Naive thymus-derived CD8-positive, alpha-beta T cell (primary cell): ENCODE measurements around the gene SYNGAP1. TPM values are rescaled to one million over a fixed set of nuclear protein-coding genes. Genes with fewer than 3 reads are reported as not detected.

ENCODE experiments used
- ATAC-seq, 2 donors: fragments of 150-1000 bp; cut with Tn5 transposase in 1 of 2; sonication (Bioruptor Pico), chemical (Tn5 transposase) in 1 of 2; 1 replicate in 1 of 2; 2 replicates in 1 of 2; pipeline ENCODE4 v1.10.0; 2021; ENCODE audit warnings: mild to moderate bottlenecking in 2 of 2, moderate library complexity in 2 of 2
- POLR2A ChIA-PET: fragments of 350-600 bp; sonication (Branson Sonifier 250); formaldehyde crosslinking; loops from one replicate; lab custom pipeline; 2021; ENCODE audit warnings: antibody characterized with exemption; lab: Charles Lee
- DNase-seq, 10 donors: peaks; one replicate each; pipeline versions ENCODE4 v3.0.0 to v3.0.0-alpha.2; 2020 to 2022
- H3K27ac Mint-ChIP-seq, 10 donors: one replicate each; pipeline ENCODE4 v1.8.0; 2020 to 2022; ENCODE audit warnings: mild to moderate bottlenecking in 10 of 10, mixed read lengths in 10 of 10, moderate library complexity in 4 of 10, inconsistent platforms in 1 of 10
- H3K27me3 Mint-ChIP-seq, 5 donors: one replicate each; pipeline ENCODE4 v1.8.0; 2021 to 2022; ENCODE audit warnings: mixed read lengths in 5 of 5
- H3K36me3 Mint-ChIP-seq, 3 donors: one replicate each; pipeline ENCODE4 v1.8.0; 2020 to 2022; ENCODE audit warnings: mixed read lengths in 3 of 3, mild to moderate bottlenecking in 2 of 3, inconsistent platforms in 1 of 3
- H3K4me1 Mint-ChIP-seq, 4 donors: one replicate each; pipeline ENCODE4 v1.8.0; 2021 to 2022; ENCODE audit warnings: mixed read lengths in 4 of 4
- H3K4me3 Mint-ChIP-seq, 10 donors: one replicate each; pipeline ENCODE4 v1.8.0; 2020 to 2022; ENCODE audit warnings: mild to moderate bottlenecking in 10 of 10, mixed read lengths in 10 of 10, moderate library complexity in 6 of 10, inconsistent platforms in 1 of 10
- H3K9me3 Mint-ChIP-seq, 9 donors: one replicate each; pipeline ENCODE4 v1.8.0; 2020 to 2022; ENCODE audit warnings: mixed read lengths in 9 of 9, mild to moderate bottlenecking in 3 of 9, inconsistent platforms in 1 of 9, moderate library complexity in 1 of 9
- polyA plus RNA-seq, 3 donors: library from polyadenylated mRNA; unstranded; fragments of 300-500 nt; fragmentation: Illumina TruSeq; gene quantifications; one replicate each; pipeline ENCODE4 v1.2.3, GENCODE V29; 2021
- total RNA-seq, 8 experiments: library from RNA in 2 of 8; stranded (reverse) in 2 of 8; gene quantifications; one replicate each; pipeline ENCODE4 v1.2.3 and lab custom pipeline; 2021 to 2026

The SYNGAP1 gene
- total and polyA plus RNA-seq, 5 experiments from 2014 or later: 0.38 to 66.6 (median 1.9) TPM

DNA sequence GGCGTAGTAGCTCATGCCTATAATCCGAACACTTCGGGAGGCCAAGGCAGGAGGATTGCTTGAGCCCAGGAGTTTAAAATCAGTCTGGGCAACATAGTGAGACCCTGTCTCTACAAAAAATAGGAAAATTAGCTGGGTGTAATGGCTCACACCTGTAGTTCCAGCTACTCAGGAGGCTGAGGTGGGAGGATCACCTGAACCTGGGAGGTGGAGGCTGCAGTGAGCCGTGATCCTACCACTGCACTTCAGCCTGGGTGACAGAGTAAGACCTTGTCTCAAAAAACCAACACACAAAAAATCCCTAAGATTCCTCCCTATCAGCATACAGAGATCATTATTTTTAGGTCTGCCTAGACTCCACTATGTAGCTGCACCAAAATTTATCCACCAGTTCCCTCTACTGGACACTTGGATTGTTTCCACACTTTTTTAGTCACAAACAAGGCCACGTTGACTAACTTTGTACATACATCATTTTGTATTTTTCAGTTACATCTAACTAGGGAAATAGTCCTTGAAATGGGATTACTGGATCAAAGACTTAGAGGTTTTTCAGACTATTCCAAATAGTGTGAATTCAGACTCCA is 12.6 kb upstream of the SYNGAP1 start:
- peaks cover 8 to 24% (median 17%) of the 10 kb centered on the region in 4 donors for H3K4me1 Mint-ChIP-seq
- H3K27me3 Mint-ChIP-seq: no peaks in the 10 kb centered on the region
- peak overlapping the region in 1 of 10 donors; percentile 11 for H3K27ac Mint-ChIP-seq
- DNase-seq (peak in 1 of 10 donors; percentile 3), ATAC-seq (no peak)
- H3K9me3 Mint-ChIP-seq: no peaks in the 10 kb centered on the region
- no peak overlapping the region for H3K4me3 Mint-ChIP-seq
- POLR2A ChIA-PET: interaction anchor here (1.1 kb wide), 1 partner anchor 135 kb away, joined by 3 read pairs; the partner anchor contains the start of genes RPS18 and VPS52
- H3K36me3 Mint-ChIP-seq: peaks cover 0 to 4% (median 2%) of the 10 kb centered on the region in 3 donors

DNA sequence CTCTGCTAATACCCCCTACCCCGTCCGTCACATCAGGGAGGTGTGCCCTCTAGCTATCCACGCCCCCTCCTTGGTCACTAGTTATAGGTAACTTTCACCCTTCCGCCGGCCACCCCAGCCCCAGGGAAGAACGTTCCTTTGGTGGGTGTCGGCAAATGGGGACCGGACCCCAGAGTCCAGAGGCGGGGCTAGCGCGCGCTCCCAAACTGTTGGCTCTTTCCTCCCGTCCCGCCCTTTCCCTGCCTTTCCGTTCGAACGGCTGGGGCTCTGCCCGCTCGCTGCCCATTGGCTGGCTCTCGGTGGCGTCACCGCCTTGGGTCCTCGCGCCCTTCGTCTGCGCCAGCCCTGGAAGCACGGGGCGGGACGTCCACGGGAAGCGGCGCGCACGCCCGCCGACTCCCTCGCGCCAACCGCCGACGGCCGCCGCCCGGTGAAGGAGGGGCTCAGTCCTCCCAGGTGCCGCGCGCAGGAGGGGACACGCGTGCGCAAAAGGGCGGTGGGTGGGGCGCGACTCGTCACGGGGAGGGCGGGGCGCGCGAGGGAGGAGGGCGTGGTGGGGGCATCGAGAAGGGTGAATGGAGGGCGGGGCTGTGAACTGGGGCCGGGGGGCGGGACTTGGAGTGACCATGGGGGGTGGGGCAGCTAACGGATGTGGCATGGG is 9.7 kb upstream of the SYNGAP1 start:
- Mint-ChIP-seq H3K27me3 (no peaks in the 10 kb centered on the region), H3K4me1 (peaks cover 20 to 53% (median 44%) of the 10 kb centered on the region in 4 donors), H3K27ac (peak overlapping the region; percentile 63 to 99 (median 98)), H3K9me3 (no peaks in the 10 kb centered on the region), H3K36me3 (peaks cover 0 to 34% (median 10%) of the 10 kb centered on the region in 3 donors), H3K4me3 (peak overlapping the region; percentile 74 to 96 (median 90))
- POLR2A ChIA-PET: interaction anchor here (0.6 to 5.2 kb wide), 12 partner anchors 9 to 569 kb away, joined by 3 to 49 read pairs (median 10); partner anchors contain the start of genes B3GALT4, CUTA, RPS18 and SYNGAP1
- peak; percentile 94 to 99 (median 96) for DNase-seq
- ATAC-seq: peak; percentile 72 to 83

DNA sequence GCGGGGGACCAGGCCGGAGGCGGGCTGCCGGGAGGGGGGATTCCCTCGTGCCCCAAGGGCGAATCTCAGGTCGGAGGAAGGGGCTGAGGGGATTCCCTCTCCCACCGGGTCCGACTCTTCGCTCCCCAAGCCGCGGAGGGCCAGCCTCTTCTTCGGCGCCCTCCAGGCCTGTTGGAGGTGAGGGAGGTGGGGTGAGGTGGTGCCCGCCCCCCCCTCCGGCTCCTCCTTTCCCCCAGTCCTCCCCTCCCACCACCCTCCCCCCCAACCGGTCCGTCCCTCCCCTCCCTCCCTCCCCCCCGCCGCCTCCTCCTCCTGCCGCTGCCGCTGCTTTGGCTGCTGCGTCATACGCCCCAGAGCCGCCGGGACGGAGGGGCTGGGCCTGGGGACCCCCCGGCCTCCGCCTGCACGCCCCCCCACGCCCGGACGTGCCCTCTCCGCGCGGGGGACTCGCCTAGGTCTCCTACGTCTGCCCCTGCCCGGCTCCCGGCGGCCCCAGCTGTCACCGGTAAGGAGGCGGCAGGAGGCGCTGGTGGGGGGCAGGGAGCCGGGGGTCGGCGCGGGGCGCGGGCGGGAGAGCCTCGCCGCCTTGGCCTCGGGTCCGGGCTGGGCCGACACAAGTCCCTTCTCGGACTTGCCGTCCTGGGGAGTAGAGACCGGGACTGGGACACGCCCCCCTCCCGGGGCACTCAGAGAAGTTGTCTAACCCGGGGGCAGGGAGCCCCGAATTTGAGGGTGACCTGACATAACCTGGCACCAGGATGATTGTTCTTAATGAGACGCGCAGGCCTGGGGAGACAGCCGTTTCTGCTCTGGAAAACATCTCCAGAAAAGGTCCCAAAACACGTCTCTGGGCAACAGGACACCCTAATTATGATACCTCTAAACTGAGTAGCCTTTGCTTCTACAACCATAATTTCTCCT is 8.9 kb upstream of the SYNGAP1 start, which contains the start of gene PHF1:
Gene PHF1 (plus strand): TSS at position 304 of the 921 bp plus-strand sequence. CDS start 1,250 bp downstream, outside the sequence.
- Mint-ChIP-seq H3K4me1 (peaks cover 26 to 61% (median 50%) of the 10 kb centered on the region in 4 donors), H3K27ac (peak within 1 kb of the TSS; percentile 80 to 99 (median 98)), H3K4me3 (peak within 1 kb of the TSS; percentile 84 to 96 (median 90)), H3K9me3 (no peaks in the 10 kb centered on the region), H3K27me3 (no peaks in the 10 kb centered on the region), H3K36me3 (peaks cover 0 to 41% (median 10%) of the 10 kb centered on the region in 3 donors)
- DNase-seq: peak in 6 of 10 donors; percentile 69 to 91 (median 86)
- POLR2A ChIA-PET: interaction anchor here (0.6 to 5.2 kb wide), 17 partner anchors 8 to 725 kb away, joined by 3 to 49 read pairs (median 5); partner anchors contain the start of genes B3GALT4, CUTA, RPS18 and SYNGAP1
- ATAC-seq: peak; percentile 62 to 66

DNA sequence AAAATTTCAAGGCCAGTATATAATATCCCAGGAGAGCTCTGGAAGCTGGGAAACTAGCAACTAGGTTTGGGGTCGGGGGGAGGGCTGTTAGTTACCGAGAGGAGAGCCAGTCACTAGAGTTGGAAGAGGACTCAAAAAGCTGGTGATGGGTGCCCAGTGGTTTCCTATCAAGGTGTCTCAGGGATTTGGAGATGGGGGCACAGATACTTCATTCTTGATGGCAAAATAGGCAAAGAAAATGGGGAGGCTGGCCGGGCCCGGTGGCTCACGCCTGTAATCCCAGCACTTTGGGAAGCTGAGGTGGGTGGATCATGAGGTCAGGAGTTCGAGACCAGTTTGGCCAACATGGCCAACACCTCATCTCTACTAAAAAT is 8.2 kb upstream of the SYNGAP1 start:
- ATAC-seq (no peak), DNase-seq (peak in 1 of 10 donors; percentile 52)
- H3K36me3 Mint-ChIP-seq: peaks cover 0 to 46% (median 10%) of the 10 kb centered on the region in 3 donors
- no peaks in the 10 kb centered on the region for H3K27me3 Mint-ChIP-seq
- no peaks in the 10 kb centered on the region for H3K9me3 Mint-ChIP-seq
- POLR2A ChIA-PET: interaction anchor here (0.6 to 5.2 kb wide), 14 partner anchors 11 to 724 kb away, joined by 3 to 49 read pairs (median 6); partner anchors contain the start of genes B3GALT4, RPS18, VPS52 and ZBTB22
- peak overlapping the region; percentile 84 to 96 (median 90) for H3K4me3 Mint-ChIP-seq
- H3K4me1 Mint-ChIP-seq: peaks cover 31 to 68% (median 56%) of the 10 kb centered on the region in 4 donors
- peak overlapping the region; percentile 80 to 98 (median 95) for H3K27ac Mint-ChIP-seq

DNA sequence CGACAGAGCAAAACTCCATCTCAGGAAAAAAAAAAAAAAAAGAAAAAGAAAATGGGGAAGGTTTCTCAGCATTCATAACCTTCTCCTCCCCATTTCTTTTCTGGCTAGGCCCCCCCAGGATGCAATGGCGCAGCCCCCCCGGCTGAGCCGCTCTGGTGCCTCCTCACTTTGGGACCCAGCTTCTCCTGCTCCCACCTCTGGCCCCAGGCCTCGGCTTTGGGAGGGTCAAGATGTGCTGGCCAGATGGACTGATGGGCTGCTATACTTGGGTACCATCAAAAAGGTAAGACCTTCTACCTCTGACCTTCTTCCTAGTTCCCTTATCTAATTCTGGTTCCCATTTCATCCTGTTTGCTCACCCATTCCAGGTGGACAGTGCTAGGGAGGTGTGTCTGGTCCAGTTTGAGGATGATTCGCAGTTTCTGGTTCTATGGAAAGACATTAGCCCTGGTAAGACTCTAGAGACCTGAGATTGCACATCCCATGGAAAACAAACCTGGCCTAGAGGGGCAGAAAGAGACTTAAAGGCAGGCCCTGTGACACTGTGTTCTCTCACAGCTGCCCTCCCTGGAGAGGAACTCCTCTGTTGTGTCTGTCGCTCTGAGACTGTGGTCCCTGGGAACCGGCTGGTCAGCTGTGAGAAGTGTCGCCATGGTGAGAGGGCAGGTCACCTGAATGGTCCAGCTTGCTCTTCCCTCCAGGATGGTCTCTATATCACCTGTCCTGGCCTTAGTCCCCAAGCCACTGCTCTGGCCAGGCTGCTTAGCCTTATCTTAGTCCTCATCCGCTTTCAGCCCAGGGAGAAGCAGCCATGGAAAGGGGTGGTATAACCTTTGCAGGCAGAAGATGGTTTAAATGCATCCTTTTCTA is 7.5 kb upstream of the SYNGAP1 start:
- peak in 1 of 10 donors; percentile 44 for DNase-seq
- H3K36me3 Mint-ChIP-seq: peaks cover 0 to 48% (median 10%) of the 10 kb centered on the region in 3 donors
- ATAC-seq: no peak
- peak overlapping the region; percentile 85 to 98 (median 94) for H3K27ac Mint-ChIP-seq
- POLR2A ChIA-PET: interaction anchor here (0.6 to 5.2 kb wide), 10 partner anchors 13 to 441 kb away, joined by 3 to 49 read pairs (median 8); partner anchors contain the start of genes B3GALT4, RPS18, VPS52 and ZBTB22
- peak overlapping the region; percentile 84 to 96 (median 90) for H3K4me3 Mint-ChIP-seq
- H3K4me1 Mint-ChIP-seq: peaks cover 33 to 75% (median 63%) of the 10 kb centered on the region in 4 donors
- H3K9me3 Mint-ChIP-seq: no peaks in the 10 kb centered on the region
- H3K27me3 Mint-ChIP-seq: no peaks in the 10 kb centered on the region

DNA sequence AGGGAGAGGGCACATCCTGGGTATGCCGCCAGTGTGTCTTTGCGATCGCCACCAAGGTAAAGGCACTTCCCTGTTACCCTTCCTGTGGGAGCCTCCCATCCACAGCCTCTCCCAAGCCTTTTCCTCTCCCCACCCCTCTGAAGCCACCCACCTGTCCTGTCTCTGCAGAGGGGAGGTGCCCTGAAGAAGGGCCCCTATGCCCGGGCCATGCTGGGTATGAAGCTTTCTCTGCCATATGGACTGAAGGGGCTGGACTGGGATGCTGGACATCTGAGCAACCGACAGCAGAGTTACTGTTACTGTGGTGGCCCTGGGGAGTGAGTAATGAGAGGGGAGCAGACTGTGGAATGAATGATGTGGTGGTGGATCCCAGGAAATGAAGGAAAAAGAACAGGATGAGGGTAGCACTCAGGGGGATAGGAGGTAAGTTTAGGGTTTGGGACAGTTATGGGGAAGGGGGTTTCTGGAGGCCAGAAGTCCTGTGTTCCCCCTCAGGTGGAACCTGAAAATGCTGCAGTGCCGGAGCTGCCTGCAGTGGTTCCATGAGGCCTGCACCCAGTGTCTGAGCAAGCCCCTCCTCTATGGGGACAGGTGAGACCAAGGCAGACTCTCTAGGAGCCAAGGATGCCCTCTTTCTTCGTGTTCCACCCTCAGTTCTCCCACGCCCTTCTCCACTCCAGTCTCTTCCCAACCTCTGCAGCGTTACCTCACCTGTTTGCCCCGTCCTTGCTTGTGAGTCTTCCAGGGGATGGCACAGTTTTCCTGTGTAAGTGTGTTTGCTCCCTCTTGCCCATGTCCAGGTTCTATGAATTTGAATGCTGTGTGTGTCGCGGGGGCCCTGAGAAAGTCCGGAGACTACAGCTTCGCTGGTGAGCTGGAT is 6.4 kb upstream of the SYNGAP1 start:
- POLR2A ChIA-PET: interaction anchor here (0.6 to 5.2 kb wide), 5 partner anchors 12 to 157 kb away, joined by 3 to 49 read pairs (median 4); no protein-coding TSS in a partner anchor
- Mint-ChIP-seq H3K36me3 (peaks cover 0 to 48% (median 10%) of the 10 kb centered on the region in 3 donors), H3K4me3 (peak overlapping the region; percentile 44 to 91 (median 88))

DNA sequence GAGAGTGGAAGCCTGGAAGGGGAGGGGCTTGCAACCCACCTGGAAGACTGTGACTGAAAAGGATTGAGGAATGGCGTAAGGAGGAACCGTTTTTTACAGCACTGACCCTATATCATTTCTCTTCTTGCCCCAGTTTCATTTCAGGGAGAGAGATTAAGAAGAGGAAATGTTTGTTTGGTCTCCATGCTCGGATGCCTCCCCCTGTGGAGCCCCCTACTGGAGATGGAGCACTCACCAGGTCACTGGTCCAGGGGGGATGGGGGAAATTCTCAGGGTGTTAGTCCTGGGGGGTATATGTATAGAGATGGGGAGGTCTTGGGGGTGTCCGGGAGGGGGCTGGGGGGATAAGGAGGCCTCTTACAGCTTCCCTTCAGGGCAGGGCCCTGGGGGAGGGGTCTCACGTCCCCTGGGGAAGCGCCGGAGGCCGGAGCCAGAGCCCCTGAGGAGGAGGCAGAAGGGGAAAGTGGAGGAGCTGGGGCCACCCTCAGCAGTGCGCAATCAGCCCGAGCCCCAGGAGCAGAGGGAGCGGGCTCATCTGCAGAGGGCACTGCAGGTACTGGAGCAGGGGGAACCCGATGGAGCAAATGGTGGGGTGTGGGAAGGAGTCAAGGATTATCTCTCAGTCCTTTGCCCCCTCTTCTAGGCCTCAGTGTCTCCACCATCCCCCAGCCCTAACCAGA is 5.1 kb upstream of the SYNGAP1 start:
- peak overlapping the region in 9 of 10 donors; percentile 37 to 99 (median 89) for H3K27ac Mint-ChIP-seq
- ATAC-seq (no peak), DNase-seq (peak in 1 of 10 donors; percentile 63)
- POLR2A ChIA-PET: interaction anchor here (0.6 to 1.8 kb wide), 3 partner anchors 12 to 156 kb away, joined by 3 to 5 read pairs (median 3); no protein-coding TSS in a partner anchor
- H3K4me1 Mint-ChIP-seq: peaks cover 43 to 90% (median 76%) of the 10 kb centered on the region in 4 donors
- H3K27me3 Mint-ChIP-seq: no peaks in the 10 kb centered on the region
- H3K9me3 Mint-ChIP-seq: no peaks in the 10 kb centered on the region
- peak overlapping the region in 6 of 10 donors; percentile 15 to 91 (median 44) for H3K4me3 Mint-ChIP-seq
- H3K36me3 Mint-ChIP-seq: peaks cover 0 to 48% (median 10%) of the 10 kb centered on the region in 3 donors

More for the DNA sequence above, 6.4 kb upstream of the SYNGAP1 start:
- DNase-seq (peak in 1 of 10 donors; percentile 58), ATAC-seq (no peak)
- Mint-ChIP-seq H3K4me1 (peaks cover 37 to 85% (median 70%) of the 10 kb centered on the region in 4 donors), H3K9me3 (no peaks in the 10 kb centered on the region), H3K27me3 (no peaks in the 10 kb centered on the region), H3K27ac (peak overlapping the region; percentile 82 to 99 (median 92))

DNA sequence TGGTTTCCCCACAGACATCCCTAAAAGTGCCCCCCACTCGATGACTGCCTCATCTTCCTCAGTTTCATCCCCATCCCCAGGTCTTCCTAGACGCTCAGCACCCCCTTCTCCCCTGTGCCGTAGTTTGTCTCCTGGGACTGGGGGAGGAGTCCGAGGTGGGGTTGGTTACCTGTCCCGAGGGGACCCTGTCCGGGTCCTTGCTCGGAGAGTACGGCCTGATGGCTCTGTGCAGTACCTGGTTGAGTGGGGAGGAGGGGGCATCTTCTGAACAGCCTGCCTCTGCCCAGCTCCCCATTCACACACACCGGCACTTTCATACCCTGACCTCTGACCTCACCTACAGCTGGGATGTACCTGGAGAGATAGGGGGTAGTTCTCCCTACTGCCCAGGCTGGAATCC is 4.0 kb upstream of the SYNGAP1 start:
- H3K27me3 Mint-ChIP-seq: no peaks in the 10 kb centered on the region
- peak overlapping the region; percentile 47 to 100 (median 88) for H3K27ac Mint-ChIP-seq
- POLR2A ChIA-PET: interaction anchor here (0.7 to 3.7 kb wide), 4 partner anchors 10 to 164 kb away, joined by 3 to 20 read pairs (median 10); partner anchors contain the start of gene BAK1
- DNase-seq (no peak), ATAC-seq (no peak)
- peak overlapping the region in 9 of 10 donors; percentile 37 to 91 (median 74) for H3K4me3 Mint-ChIP-seq
- H3K36me3 Mint-ChIP-seq: peaks cover 0 to 48% (median 10%) of the 10 kb centered on the region in 3 donors
- no peaks in the 10 kb centered on the region for H3K9me3 Mint-ChIP-seq
- peaks cover 46 to 94% (median 79%) of the 10 kb centered on the region in 4 donors for H3K4me1 Mint-ChIP-seq

DNA sequence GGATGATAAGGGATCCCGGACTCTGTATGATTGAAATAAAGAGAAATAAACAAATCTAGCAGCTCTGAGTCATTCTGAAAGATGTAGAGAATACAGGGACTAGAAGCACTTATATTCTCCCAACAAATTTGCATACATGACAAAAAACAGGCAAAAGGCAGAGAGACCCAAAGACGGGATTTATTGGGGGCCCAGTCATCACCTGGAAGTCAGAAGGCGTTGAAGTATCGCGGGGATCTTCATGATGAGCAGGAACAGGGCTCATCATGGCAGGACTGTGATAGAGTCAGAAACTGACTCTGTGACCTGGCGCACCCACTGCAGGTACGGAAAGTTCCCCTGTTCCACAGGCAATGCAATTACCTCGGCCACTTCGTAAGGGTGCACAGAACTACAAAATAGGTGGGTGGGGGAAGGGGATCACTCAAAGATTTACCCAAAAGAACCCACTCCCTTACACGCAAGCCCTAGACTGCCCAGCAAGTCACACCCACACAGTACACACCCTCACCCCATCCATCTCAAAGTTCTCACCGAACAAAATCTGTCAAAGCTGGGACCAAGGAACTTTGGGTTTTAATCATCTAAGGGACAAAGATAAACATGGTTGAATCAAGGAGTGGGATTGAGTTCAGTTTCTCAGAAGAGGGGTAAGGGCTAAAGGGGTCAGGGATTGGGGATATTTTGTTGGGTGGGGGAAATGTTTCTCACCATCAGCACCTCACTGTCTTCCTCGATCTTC is 3.3 kb upstream of the SYNGAP1 start:
- DNase-seq (no peak), ATAC-seq (no peak)
- peaks cover 51 to 96% (median 82%) of the 10 kb centered on the region in 4 donors for H3K4me1 Mint-ChIP-seq
- POLR2A ChIA-PET: interaction anchor here (0.9 to 3.7 kb wide), 9 partner anchors 8 to 145 kb away, joined by 3 to 58 read pairs (median 16); partner anchors contain the start of genes RPS18, VPS52 and ZBTB9
- no peaks in the 10 kb centered on the region for H3K9me3 Mint-ChIP-seq
- peaks cover 0 to 45% (median 8%) of the 10 kb centered on the region in 3 donors for H3K36me3 Mint-ChIP-seq
- H3K27me3 Mint-ChIP-seq: no peaks in the 10 kb centered on the region
- H3K27ac Mint-ChIP-seq: peak overlapping the region; percentile 92 to 100 (median 99)
- peak overlapping the region; percentile 90 to 95 (median 92) for H3K4me3 Mint-ChIP-seq
